ENCODE measurements around the gene CPSF4. TPM values are rescaled to one million over a fixed set of nuclear protein-coding genes. Genes with fewer than 3 reads are reported as not detected.

CPSF4 gene
- 30.8 to 42.9 TPM (median 41.9 TPM) in 5 replicates for total RNA-seq (2022; extraction: Qiagen RNA extraction)

DNA sequence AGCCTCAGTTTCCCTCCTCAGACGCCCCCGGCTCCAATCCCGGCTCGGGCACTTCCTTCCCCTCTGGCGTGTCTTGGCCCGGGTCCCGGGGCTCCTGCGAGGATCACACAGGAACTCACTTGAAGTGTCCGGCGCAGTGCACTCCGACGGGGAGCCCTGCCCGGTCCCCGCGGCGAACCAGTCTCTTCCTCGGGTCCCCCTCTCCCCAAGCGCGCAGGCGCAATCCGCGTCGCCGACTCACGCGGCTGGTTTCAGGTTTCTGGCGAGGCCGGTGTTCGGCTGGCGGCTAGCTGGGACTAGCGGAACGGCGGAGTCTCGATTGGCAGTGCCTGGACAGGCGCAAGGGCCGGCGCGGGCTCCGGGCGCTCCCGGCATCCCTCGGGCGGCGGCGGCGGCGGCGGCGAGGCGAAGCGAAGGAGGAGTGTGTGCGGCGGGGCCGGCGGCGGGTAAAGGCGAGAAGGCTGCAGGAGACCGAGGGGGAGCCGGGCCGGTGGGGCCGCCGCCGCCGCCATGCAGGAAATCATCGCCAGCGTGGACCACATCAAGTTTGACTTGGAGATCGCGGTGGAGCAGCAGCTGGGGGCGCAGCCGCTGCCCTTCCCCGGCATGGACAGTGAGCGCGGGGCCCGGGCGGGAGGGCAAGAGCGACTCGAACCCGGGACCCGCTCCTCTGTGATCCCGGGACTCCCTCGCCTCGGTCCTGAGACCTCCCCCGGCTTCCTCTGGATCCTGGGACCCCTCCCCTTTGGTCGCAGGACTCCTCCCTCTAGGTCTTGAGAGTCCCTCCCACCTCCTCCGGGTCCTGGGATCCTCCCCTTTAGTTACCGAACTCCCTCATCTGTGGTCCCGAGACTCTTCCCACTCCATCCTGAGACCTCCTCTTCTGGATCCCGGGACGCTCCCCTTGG, at the start of gene CPSF4, which contains the start of gene PTCD1:
Gene CPSF4 (plus strand): TSS at position 371 of the 908 bp plus-strand sequence. CDS start 140 bp downstream, at position 511.
Gene PTCD1 (minus strand): TSS at position 226 of the 908 bp plus-strand sequence. CDS start 3,556 bp downstream, outside the sequence.

DNA sequence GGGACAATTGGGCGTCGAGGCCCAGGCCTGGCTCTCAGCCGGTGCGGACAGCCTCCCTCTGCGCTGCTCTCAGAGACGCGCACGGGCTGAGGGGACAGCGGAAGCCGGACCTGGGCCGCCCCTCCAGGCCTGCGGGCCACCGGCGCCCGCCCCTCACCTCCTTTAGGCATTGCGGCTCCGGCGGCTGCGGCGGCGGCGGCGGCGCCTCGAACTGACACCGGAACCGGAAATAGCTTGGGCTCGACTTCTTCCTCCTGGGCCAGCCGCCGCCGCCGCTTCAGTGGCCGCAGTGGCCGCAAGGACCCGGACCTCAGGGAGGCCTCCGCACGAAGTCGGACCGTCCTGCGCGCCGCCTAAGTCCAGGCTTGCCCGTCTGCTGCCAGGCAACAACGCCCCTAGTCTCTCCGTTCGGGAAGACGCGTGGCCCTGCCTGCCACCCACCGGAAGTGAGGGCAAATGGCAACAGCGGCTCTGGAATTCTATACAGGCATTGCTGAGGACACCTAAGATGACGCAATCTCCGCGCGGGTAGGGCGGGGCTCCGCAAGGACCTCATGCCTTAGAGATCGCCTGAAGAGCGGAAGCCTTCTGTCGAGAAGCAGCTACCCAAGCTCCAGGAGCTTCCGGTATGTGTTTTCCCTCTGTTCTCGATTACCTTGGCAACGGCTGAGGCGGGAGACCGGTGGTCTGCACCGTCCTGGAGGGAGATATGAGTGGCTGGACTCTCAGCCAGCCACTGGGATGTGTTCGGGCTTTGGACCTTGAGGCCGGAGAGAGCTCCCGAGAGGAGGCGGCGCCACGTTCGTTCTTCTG, 30.2 kb upstream of the CPSF4 start, which contains the start of the genes BUD31 and PDAP1:
Gene BUD31 (plus strand): TSS at position 591 of the 813 bp plus-strand sequence. CDS start 2,124 bp downstream, outside the sequence.
Gene PDAP1 (minus strand): TSS at position 219 of the 813 bp plus-strand sequence. CDS start 49 bp downstream, at position 170.

DNA sequence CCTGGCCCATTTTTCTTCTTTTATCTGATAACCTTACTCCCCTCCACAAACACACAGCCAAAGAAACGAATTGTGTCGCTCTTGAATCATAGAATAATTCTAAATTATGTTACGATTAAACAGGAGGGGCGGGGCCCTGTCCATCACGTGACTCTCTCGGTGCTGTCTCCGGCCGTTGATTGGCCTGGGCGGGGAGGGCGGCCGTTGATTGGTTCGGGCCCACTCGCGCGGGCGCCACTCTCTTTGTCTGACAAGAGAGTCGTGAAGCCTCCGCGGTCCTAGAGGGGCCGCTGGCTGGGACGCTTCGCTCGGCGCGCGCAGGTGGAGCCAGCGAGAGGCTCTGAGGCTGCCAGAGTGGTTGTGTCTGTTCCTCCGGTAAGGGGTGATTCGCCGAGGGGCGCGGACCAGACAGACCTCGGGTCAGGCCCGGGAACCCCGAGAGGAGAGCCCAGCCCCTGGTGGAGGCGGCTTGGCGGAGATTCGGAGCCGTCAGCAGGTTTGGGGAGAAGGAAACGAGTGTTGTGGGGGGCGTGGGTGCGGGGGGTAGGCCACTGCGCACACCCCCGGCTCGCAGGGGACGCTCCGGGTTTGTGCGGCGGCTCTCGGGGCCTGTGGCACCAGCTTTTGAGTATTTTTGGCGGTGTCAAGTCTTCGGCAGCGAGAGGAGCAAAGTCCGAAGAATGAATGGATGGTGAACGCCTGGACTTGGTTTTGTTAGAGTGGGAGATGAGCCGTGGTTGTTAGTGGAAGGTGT, 34.0 kb downstream of the CPSF4 start, which contains the start of gene ZNF789:
Gene ZNF789 (plus strand): TSS at position 330 of the 754 bp plus-strand sequence. CDS start 3,567 bp downstream, outside the sequence.

GRCh38 chr7:99499721-99500636, 61.2 kb downstream of the CPSF4 start, which contains the start of gene ZNF394:
Gene ZNF394 (minus strand): TSS chr7:99500281. CDS start chr7:99500093, 188 bp downstream.

GRCh38 chr7:99504603-99505323, 66.0 kb downstream of the CPSF4 start, which contains the start of gene ZKSCAN5:
Gene ZKSCAN5 (plus strand): TSS chr7:99504662. CDS start chr7:99506045, 1,383 bp downstream.

Other genes with a start within 250 kb of the CPSF4 start
- 1.0 to 1.5 TPM (median 1.2 TPM) in 5 replicates for gene KPNA7, start 230.8 kb upstream of the CPSF4 start, total RNA-seq (2022; extraction: Qiagen RNA extraction)
- gene MYH16, start 166.1 kb upstream of the CPSF4 start, total RNA-seq (2022; extraction: Qiagen RNA extraction) = 0.27 to 0.41 TPM (median 0.34 TPM) in 5 replicates
- gene ARPC1A, start 113.0 kb upstream of the CPSF4 start, total RNA-seq (2022; extraction: Qiagen RNA extraction) = 118 to 133 TPM (median 125 TPM) in 5 replicates
- 277 to 306 TPM (median 283 TPM) in 5 replicates for gene ARPC1B, start 64.2 kb upstream of the CPSF4 start, total RNA-seq (2022; extraction: Qiagen RNA extraction)
- gene PDAP1, start 30.3 kb upstream of the CPSF4 start, total RNA-seq (2022; extraction: Qiagen RNA extraction) = 166 to 191 TPM (median 177 TPM) in 5 replicates
- 125 to 150 TPM (median 135 TPM) in 5 replicates for gene BUD31, start 30.0 kb upstream of the CPSF4 start, total RNA-seq (2022; extraction: Qiagen RNA extraction)
- 6.1 to 7.3 TPM (median 6.9 TPM) in 5 replicates for gene PTCD1, start 145 bp upstream of the CPSF4 start, total RNA-seq (2022; extraction: Qiagen RNA extraction)
- 902 to 1,182 TPM (median 918 TPM) in 5 replicates for gene ATP5MF, start 27.2 kb downstream of the CPSF4 start, total RNA-seq (2022; extraction: Qiagen RNA extraction)
- gene ZNF789, start 33.9 kb downstream of the CPSF4 start, total RNA-seq (2022; extraction: Qiagen RNA extraction) = 7.8 to 9.1 TPM (median 8.3 TPM) in 5 replicates
- 15.9 to 18.4 TPM (median 17.9 TPM) in 5 replicates for gene ZNF394, start 61.3 kb downstream of the CPSF4 start, total RNA-seq (2022; extraction: Qiagen RNA extraction)
- gene ZKSCAN5, start 65.7 kb downstream of the CPSF4 start, total RNA-seq (2022; extraction: Qiagen RNA extraction) = 8.3 to 10.8 TPM (median 8.8 TPM) in 5 replicates
- 5.8 to 6.3 TPM (median 6.1 TPM) in 5 replicates for gene FAM200A, start 113.2 kb downstream of the CPSF4 start, total RNA-seq (2022; extraction: Qiagen RNA extraction)
- gene ZNF655, start 119.7 kb downstream of the CPSF4 start, total RNA-seq (2022; extraction: Qiagen RNA extraction) = 52.0 to 56.0 TPM (median 53.0 TPM) in 5 replicates
- 0.79 to 1.2 TPM (median 1.0 TPM) in 5 replicates for gene TMEM225B, start 159.3 kb downstream of the CPSF4 start, total RNA-seq (2022; extraction: Qiagen RNA extraction)
- gene ZSCAN25, start 178.0 kb downstream of the CPSF4 start, total RNA-seq (2022; extraction: Qiagen RNA extraction) = 8.2 to 9.6 TPM (median 8.9 TPM) in 5 replicates
- gene CYP3A5, start 241.1 kb downstream of the CPSF4 start, total RNA-seq (2022; extraction: Qiagen RNA extraction) = 1.1 to 1.9 TPM (median 1.4 TPM) in 5 replicates